HG03457 (cell line): Measurements from ENCODE around the gene HCFC1.
"Not testable (repeated sequence)": the region's sequence is repeated elsewhere in the genome, so short reads cannot be mapped to it uniquely, and the experiment has no call there.

Experiments
- ATAC-seq: cut with Tn5 transposase; IDR thresholded peaks from one replicate; pipeline ENCODE4 v1.9.1; 2021; ENCODE audit warnings: moderate number of reproducible peaks; ENCODE audit not compliant: unreplicated experiment

The HCFC1 gene

DNA sequence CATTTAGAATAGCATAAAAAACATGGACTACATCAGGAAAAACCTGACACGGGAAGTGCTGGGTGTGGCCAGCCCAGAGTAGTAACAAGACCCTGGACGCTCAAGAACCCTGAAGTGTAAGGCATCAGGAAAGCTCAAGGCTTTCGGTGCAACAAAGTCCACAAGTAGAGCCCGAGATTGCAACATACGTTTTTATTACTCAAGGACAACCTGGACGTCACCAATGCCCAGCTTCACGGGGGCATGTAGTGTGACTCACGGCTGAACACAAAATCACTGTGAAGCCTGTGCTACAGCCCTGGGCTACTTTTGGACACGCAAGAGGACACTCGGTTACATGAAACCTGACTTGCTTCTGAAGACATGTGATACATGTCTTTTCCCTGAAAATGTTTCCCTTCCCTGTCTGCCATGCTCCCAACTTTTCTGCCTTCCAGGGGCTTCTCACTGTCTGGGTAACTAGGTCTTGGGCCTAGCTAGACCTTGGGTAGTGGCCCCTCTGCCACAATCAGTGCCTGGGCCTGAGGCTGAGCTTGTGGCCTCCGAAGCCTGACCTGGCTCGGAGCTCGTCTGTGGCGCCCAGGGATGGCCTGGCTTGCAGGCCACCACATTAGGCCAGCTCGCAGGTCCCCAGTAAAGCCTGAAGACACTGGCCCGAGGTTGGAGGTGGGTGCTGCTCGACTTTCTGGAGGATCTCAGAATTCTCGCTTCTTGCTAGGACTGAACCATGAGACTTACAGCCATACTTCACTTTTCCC lies 38.9 kb upstream of the HCFC1 start:
- ATAC-seq: no peak

DNA sequence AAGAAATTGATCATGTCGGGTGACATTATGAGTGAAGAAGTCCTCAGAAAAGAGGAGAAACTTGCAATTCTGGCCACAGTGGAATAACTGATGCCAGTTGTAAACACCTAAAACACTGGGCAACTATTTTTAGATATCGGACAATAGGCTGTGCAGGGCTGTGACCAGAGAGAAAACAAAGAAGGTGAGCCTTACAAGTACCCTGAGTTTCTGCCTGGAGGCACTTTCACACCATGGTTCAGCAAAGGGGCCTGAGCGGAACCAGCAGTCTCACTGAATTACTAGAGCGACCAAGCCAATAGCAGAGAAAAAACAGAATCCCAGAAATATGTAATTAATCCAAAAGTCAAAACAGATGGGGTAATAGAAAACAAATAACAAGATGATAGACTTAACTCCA lies 36.9 kb upstream of the HCFC1 start:
- ATAC-seq: no peak

DNA sequence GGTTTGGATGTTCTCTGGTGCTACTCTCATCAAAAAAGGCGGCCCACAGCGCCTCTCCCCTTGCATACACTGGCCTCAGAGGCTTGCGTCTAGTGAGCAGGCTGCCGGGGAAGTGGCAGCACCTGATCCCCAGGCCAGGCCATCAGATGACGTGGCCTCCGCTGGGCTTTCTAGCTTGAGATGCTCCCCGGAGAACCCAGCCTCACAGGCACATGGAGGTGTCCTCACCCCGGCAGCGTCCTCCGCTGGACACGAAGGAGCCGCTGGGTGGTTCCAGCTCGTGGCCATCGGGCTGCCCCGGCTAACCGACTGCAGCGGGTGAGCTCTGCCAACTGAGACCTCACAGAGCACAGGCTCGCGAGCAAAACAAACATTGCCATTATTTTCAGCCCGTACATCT lies 35.3 kb upstream of the HCFC1 start:
- ATAC-seq: no peak

DNA sequence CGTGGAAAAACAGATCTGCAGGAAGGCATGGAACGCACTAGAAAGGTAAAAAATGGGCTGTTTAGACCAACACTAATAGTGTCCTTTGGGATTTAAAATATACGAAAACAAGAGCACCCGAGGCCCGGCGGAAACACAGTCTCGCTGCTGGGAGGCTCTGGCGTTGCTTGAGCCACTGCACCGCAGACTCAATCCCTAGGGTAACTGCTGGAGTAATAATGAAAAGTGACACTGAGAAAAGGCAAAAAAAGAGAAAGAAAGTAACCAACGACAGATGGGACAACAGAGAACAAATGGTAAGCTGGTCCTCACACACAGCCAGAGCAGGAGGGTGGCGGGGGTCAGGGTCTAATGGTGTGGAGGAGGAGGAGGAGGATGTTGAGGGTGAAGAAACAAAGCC lies 32.7 kb upstream of the HCFC1 start:
- ATAC-seq: no peak

DNA sequence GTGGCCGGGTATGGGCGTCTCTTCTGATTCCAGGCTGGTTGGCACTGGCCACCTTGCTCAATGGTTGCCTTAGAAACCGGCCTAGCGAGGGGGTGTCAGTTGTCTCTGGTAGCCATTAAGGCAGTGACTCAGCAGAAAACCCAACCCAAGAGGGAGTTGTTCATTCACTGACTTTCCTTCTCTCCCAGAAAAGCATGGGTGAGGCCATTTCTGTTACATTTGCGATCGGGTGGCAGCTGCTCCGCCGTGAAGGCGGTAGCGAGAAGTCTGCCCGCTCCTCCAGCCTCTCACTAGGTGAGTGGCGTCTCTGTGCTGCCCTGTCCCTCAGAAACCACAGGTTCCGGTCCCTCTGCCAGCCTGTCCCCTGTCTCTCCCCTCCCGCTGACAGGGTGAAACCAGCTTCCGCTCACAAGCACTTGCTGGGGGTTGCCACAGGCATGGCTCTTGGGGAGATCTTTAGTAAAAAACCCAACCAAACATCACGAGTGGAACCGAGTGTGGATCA lies 30.6 kb upstream of the HCFC1 start:
- ATAC-seq: no peak

DNA sequence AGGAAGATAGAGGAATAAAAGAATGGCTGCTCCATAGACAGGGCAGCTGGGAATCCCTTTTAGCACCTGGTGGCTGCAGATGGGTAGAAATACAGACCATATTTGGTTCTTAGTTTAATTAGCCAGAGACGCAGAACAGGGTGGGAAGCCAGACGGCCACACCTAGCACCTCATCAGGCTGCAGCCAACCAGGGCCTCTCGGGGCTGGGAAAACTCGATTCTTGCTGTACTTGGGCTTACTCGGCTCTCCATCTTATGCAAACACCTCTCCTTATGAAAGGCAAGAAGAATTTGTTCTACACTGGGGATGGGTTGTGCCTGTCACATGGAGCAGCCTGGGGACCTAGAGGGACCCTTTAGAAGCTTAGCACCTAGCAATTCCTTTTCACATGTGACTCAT lies 28.4 kb upstream of the HCFC1 start:
- ATAC-seq: no peak

DNA sequence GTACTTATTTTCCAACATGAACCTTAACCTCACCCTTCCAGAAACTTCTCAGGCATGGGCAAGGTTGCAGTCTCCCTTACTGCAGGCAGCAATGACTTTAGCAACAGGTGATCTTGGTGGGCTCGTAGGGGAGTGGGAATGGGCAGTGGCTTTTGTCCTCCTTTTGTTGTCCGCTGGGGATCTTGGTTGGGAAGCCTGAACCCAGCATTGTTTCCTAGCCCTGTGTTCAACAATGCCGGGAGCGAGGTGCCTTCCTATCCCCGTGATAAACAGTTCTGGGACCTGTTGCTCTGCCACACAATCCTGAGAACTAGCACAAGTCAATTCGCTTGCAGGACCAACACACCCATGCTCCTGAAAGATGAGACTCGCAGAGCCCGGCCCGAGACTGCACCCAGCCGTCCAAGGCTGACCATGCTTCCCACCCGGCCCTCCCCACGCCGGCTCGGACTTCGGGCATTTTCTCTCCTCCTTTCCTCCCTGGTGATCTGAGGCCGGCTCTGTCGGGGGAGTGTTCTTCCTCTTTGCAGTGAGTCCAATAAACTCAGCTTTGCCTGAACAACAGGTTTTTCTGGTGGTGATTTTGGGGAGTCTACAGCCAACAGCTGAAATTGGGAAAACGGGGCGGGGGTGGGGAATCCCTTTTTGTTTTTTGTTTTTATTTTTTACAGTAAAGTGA lies 27.9 kb upstream of the HCFC1 start:
- ATAC-seq: no peak

DNA sequence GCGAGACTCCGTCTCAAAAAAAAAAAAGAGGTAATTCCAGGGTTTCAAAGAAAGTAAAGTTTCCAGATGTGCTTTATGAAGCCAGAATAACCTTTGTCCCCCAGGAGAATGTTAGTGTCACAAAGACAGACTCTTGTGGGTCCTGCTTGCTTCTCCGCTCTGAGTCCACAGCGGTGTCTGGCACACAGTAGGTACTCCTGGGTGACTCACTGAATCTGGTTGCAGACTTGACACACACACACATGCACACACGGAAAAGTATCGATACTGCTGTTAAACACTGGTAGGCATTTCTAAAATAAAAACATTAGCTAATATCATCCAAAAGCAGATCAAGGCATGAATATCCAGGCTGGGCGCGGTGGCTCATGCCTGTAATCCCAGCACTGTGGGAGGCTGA lies 23.9 kb upstream of the HCFC1 start:
- no peak for ATAC-seq

DNA sequence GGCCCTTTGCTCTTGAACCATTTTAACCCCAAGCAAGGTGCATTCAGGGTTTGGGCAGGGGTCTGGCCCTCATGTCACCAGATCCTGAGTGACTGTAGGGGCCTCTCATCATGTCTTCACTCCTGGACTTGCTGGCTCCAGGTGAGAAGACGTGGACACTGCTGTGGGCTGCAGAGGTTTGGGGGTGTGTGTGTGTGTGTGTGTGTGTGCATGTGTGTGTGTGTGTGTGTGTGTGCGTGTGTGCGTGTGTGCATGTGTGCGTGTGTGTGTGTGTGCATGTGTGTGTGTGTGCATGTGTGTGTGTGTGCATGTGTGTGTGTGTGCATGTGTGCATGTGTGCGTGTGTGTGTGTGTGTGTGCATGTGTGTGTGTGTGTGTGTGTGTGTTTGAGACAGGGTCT lies 22.8 kb upstream of the HCFC1 start:
- not testable (repeated sequence) for ATAC-seq

DNA sequence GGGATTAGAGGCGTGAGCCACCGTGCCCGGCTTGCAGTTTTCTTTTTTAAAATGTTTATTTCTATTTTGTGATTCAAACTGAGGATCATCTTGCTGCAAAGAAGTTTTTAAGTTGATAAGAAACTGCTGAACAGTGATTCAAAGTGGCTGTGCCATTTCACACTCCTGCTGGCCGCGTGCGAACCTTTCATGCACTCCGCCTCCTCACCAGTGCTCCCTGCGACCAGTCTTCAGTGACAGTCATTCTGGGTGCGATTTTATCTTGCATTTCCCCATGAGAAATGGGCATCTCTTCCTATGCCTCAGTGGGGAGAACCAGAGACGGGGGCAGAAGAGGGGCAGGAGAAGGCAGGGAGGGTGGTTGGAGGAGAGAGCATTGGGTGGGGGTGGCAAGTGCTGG lies 22.4 kb upstream of the HCFC1 start:
- no peak for ATAC-seq

DNA sequence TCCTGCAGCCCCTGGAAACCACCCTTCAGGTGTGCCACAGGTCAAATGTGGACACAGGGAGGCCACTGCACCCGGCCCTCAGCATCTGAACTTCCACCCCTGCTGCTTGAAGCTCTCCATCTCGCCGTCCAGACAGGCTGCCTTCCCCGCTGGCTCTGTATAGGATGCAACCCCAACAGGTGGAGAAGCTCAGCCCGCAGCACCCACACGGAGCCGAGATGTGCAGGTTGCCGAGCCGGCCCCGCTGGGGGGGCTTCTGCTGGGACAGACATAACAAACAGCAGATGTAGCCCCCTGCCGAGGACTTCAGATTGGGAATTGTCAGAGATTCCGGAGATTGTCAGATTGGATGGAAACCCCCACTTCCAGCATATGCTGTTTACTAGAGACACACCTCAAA lies 21.5 kb upstream of the HCFC1 start:
- ATAC-seq: no peak

DNA sequence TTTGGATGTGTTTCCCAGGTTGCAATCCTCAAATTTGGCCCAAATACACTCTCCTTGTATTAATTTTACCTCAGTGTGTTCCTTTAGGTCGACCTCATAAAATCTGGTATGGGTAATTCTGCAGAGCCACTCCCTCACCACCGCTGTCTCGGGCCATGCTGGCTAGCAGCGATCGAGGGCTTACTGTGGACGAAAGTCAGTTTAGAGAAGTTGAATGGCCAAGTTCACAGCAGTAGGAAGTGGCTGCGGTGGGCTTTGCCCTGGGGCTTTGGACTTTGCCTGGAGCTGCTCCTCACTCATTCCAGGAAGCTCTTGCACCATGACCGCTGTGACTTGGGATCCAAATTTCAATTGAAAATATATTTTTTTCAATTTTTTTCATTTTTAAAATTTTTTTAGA lies 20.6 kb upstream of the HCFC1 start:
- ATAC-seq: no peak

DNA sequence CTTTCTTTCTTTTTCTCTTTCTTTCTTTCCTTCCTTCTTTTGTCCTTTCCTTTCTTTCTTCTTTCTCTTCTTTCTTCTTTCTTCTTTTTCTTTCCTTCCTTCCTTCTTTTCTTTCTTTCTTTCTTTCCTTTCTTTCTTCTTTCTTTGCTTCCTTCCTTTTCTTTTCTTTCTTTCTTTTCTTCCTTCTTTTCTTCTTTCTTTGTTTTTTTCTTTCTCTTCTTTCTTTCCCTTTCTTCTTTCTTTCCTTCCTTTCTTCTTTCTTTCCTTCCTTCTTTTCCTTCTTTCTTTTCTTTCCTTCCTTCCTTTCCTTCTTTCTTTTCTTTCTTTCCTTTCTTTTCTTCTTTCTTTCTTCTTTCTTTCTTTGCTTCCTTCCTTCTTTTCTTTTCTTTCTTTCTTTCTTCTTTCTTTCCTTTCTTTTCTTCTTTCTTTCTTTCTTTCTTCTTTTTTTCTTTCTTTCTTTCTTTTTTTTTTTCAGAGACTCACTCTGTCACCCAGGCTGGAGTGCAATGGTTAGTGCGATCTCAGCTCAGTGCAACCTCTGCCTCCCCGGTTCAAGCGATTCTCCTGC lies 19.5 kb upstream of the HCFC1 start:
- no peak for ATAC-seq

DNA sequence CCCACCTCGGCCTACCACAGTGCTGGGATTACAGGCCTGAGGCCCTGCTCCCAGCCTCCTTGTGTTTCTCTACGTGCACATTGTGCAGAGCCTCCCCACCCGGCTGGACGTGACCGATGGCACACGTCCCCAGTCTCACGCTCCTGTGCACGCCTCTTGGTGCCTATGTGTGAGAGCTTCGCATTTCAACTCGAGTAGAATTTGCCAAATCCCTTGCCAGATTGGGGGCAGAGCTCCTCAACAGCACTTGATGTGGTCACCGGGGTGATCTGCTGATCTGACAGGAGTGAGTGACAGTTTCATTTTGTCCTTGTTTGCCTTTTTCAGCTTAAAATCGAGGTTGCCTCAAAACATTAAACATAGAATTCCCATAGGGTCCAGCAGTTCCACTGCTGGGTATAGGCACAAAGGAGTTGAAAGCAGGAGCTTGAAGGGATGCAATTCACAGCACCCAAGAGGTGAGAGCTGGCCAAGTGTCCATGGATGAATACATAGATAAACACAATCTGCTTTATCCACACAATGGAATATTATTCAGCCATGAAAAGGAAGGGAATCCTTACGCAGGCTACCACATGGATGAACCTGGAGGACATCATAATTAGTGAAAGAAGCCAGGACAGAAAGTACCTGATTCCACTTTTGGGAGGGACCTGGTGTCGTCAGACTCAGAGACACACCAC lies 18.5 kb upstream of the HCFC1 start:
- no peak for ATAC-seq

DNA sequence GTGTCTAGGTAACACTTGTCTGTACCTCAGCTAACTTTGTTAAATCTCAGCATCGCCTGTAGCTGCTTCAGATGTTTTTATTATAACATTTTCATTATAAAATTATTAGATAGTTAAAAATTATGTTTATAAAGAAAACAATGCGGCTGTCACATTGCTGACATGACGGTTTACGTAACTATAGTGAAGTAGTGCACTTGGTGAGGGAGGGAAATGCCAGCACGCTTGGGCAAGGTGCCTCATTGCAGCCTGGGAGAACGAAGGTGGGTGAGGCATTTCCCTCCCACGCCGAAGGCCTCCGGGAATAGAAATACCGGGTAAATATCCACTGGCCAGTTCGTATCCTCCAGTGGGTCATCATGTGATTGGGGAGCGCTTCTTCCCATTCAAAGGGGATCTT lies 16.9 kb upstream of the HCFC1 start:
- no peak for ATAC-seq

DNA sequence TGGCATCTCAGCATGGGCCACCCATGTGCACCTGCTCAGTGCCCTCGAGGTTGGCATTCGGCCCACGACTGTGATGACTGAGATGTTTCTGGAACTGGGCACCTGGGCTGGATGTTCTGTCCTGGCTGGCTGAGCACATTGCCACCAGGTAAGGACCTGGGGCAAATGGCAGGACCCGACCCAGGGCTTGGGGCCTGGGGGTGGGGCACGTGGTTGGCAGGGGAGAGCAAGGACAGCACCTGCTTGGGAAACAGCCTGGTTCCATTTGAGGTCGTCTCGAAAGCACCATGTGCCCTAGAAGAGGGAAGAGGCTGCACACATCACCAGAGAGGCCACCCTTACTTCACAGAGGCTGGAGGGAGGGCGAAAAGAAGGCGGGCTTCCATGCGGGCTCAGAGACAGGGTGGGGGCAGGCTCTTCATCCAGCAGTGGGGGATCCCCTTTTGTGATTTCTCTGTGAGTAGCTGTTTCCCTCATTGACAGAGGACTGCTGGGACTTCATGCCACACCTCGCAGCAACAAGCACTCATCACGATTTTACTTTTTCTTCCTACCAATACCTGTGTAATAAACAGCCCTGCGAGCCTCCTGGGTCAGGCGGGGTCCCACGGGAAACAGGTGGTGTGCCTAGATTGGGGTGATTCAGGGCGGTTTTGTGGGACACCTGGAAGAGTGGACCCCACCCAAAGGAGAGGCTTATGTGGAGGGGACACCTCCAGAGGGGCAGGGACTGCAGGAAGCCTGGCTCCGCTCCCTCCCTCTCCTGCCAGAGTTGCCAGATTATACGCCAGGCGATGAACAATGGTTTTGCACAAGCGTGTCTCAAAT lies 12.9 kb upstream of the HCFC1 start:
- ATAC-seq: no peak

DNA sequence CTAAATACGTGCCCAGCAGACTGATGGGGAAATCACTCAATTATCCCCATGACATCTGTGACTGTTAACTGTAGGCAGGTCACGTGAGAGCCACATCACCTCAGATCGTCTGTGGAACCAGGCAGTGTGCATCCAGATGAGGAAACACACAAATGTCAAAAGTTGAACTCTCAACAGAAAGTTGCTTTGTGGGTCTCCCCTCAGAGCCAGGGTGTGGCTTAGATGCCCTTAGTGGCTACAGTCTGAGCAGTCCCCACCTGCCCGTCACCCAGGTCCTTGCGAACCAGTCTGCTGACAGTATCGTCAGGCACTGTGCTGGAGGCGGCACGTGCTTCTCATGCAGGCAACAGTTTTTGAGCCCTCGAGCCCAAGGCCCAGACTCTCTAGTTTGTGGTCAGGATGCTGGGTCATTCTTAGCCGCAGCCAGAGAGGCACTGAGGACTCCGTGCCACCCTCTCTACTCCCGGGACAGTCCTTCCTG lies 11.7 kb upstream of the HCFC1 start:
- ATAC-seq: no peak

DNA sequence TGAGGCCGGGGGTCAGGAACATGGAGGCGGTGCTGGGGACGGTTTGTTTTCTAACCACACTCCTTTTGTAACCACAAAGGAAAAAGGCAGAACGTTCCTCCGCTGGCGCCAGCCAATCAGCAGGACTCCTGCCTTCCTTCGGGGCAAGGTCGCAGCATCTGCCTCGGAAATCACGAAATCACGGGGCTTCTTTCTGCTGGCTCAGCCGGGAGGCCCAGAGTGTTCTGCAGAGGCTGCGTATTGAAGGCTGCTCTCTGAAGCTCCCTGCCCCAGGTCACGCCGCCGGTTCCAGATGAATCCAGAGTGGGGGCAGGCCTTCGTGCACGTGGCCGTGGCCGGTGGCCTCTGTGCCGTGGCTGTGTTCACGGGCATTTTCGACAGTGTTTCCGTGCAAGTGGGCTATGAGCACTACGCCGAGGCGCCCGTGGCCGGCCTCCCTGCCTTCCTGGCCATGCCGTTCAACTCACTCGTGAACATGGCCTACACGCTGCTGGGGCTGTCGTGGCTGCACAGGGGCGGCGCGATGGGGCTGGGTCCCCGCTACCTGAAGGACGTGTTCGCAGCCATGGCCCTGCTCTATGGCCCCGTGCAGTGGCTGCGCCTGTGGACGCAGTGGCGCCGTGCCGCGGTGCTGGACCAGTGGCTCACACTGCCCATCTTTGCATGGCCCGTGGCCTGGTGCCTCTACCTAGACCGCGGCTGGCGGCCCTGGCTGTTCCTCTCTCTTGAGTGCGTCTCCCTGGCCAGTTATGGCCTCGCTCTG lies 10.3 kb upstream of the HCFC1 start:
- no peak for ATAC-seq

DNA sequence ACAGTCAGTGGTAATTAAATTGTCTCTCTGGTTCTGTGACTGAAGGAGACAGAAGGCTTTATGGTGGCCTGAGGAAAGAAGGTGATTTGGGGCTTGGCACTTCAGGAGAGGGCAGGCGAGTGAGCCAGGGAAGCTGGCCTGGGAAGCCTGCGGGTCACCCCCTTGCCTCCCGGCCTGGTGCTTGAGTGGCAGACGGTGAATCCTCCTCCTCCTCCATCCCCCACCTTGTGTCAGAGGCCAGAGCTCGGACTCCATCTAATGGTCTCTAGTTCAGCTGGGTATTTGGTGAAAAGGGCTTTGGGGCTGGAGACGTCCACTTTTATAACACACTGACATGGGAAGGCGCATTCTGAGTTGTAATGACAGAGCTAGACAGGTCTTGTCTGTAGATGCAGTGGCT lies 9.6 kb upstream of the HCFC1 start:
- ATAC-seq: no peak

DNA sequence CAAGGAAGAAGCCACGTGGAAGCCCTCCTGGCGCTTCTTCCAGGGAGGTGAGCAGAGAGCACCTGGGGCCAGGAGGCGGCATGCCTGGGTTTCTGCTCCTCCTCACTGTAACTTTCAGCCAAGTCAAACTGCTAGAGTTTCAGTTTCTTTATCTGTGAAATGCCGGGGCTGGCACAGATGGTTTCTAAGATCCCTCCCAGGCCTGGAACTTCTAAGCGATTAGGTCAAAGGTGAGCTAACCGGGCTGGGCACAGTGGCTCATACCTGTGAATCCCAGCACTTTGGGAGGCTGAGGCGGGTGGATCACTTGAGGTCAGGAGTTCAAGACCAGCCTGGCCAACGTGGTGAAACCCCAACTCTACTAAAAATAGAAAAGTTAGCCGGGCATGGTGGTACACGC lies 8.8 kb upstream of the HCFC1 start:
- not testable (repeated sequence) for ATAC-seq
